HEK293 (cell line): ENCODE data around the gene CCBE1.

Experiments
- CTCF ChIA-PET: fragments of 350-600 bp; formaldehyde crosslinking; extraction: SDS; loops from one replicate; lab custom pipeline; 2021; ENCODE audit warnings: antibody characterized with exemption; lab: Yijun Ruan, JAX
- POLR2A ChIA-PET: fragments of 300-600 bp; formaldehyde crosslinking; extraction: SDS; loops from one replicate; lab custom pipeline; 2020; ENCODE audit warnings: antibody characterized with exemption, inconsistent platforms; lab: Yijun Ruan, JAX
- H3K27ac ChIP-seq: fragments of 200-500 bp; sonication (Bioruptor generic); 2 replicates; pipeline ENCODE4 v1.5.1; 2014; ENCODE audit warnings: low read depth, low read length, control low read depth, inconsistent platforms; ENCODE audit errors: extremely low read depth
- H3K36me3 ChIP-seq, 2 experiments: fragments of 200-500 bp in 1 of 2; sonication (Bioruptor generic) in 1 of 2; 1 replicate in 1 of 2; 2 replicates in 1 of 2; pipeline ENCODE4 v1.5.1; 2014 to 2017; ENCODE audit warnings: inconsistent platforms in 2 of 2, low read length in 2 of 2; ENCODE audit not compliant: control insufficient read depth in 2 of 2, insufficient read depth in 1 of 2
- H3K4me1 ChIP-seq: fragments of 200-500 bp; sonication (Bioruptor generic); 2 replicates; pipeline ENCODE4 v1.5.1; 2014; ENCODE audit warnings: mild to moderate bottlenecking, low read length, inconsistent platforms; ENCODE audit not compliant: control insufficient read depth, insufficient read depth
- H3K4me3 ChIP-seq: 2 replicates; pipeline ENCODE4 v1.5.1; 2011; ENCODE audit warnings: low read depth, mild to moderate bottlenecking, control low read depth, low read length, moderate library complexity
- H3K9me3 ChIP-seq: fragments of 200-500 bp; sonication (Bioruptor generic); 2 replicates; pipeline ENCODE4 v1.5.1; 2014; ENCODE audit warnings: low read depth, low read length, inconsistent platforms; ENCODE audit not compliant: control insufficient read depth, insufficient read depth
- BCL11A ChIP-seq: fragments of 450-650 bp; formaldehyde crosslinking; IDR thresholded peaks from 2 replicates; pipeline ENCODE4 v1.5.1; 2016; ENCODE audit warnings: low read depth, missing biosample characterization, missing genetic modification characterization
- HOXC10 ChIP-seq: sonication (generic); formaldehyde crosslinking; IDR thresholded peaks from 2 replicates; pipeline ENCODE4 v1.8.1; 2023; ENCODE audit warnings: mild to moderate bottlenecking, missing genetic modification reagents
- KLF9 ChIP-seq: fragments of 450-650 bp; formaldehyde crosslinking; IDR thresholded peaks from 2 replicates; pipeline ENCODE4 v1.5.1; 2016; ENCODE audit warnings: missing biosample characterization, missing genetic modification characterization, low read depth
- PBX3 ChIP-seq: sonication (generic); formaldehyde crosslinking; IDR thresholded peaks from 2 replicates; pipeline ENCODE4 v1.8.1; 2022; ENCODE audit warnings: mild to moderate bottlenecking, moderate library complexity, missing genetic modification reagents
- PRDM10 ChIP-seq: fragments of 450-650 bp; formaldehyde crosslinking; IDR thresholded peaks from 2 replicates; pipeline ENCODE4 v1.5.1; 2016; ENCODE audit warnings: missing biosample characterization, missing genetic modification characterization
- REST ChIP-seq: fragments of 450-650 bp; formaldehyde crosslinking; IDR thresholded peaks from 2 replicates; pipeline ENCODE4 v1.5.1; 2016; ENCODE audit warnings: missing biosample characterization, missing genetic modification characterization
- ZFHX2 ChIP-seq: fragments of 450-650 bp; formaldehyde crosslinking; conservative IDR thresholded peaks from 2 replicates; pipeline ENCODE4 v1.5.1; 2016; ENCODE audit warnings: missing biosample characterization, missing genetic modification characterization
- ZNF114 ChIP-seq: fragments of 450-650 bp; formaldehyde crosslinking; IDR thresholded peaks from 2 replicates; pipeline ENCODE4 v1.5.0; 2017; ENCODE audit warnings: missing biosample characterization, missing genetic modification characterization
- ZNF169 ChIP-seq: fragments of 450-650 bp; formaldehyde crosslinking; IDR thresholded peaks from 2 replicates; pipeline ENCODE4 v1.5.1; 2016; ENCODE audit warnings: missing biosample characterization, missing genetic modification characterization
- ZNF175 ChIP-seq: fragments of 450-650 bp; formaldehyde crosslinking; IDR thresholded peaks from 2 replicates; pipeline ENCODE4 v1.5.1; 2016; ENCODE audit warnings: missing biosample characterization, missing genetic modification characterization
- ZNF19 ChIP-seq: fragments of 450-650 bp; formaldehyde crosslinking; IDR thresholded peaks from 2 replicates; pipeline ENCODE4; 2016; ENCODE audit warnings: missing biosample characterization, missing genetic modification characterization, low read depth
- ZNF2 ChIP-seq: fragments of 450-650 bp; formaldehyde crosslinking; IDR thresholded peaks from 2 replicates; pipeline ENCODE4 v1.5.1; 2016; ENCODE audit warnings: missing biosample characterization, missing genetic modification characterization
- ZNF362 ChIP-seq: fragments of 450-650 bp; formaldehyde crosslinking; IDR thresholded peaks from 2 replicates; pipeline ENCODE4 v1.5.1; 2016; ENCODE audit warnings: missing biosample characterization, missing genetic modification characterization
- ZNF501 ChIP-seq: fragments of 450-650 bp; formaldehyde crosslinking; IDR thresholded peaks from 2 replicates; pipeline ENCODE4 v1.5.1; 2016; ENCODE audit warnings: missing biosample characterization, missing genetic modification characterization
- ZNF510 ChIP-seq: fragments of 450-650 bp; formaldehyde crosslinking; IDR thresholded peaks from 2 replicates; pipeline ENCODE4 v1.5.1; 2018; ENCODE audit warnings: mild to moderate bottlenecking, missing genetic modification characterization, missing biosample characterization; ENCODE audit not compliant: insufficient replicate concordance
- ZNF549 ChIP-seq: fragments of 450-650 bp; IDR thresholded peaks from 2 replicates; pipeline ENCODE4 v1.5.1; 2018; ENCODE audit warnings: missing biosample characterization, missing genetic modification characterization, mild to moderate bottlenecking, inconsistent platforms, moderate library complexity
- ZNF660 ChIP-seq: fragments of 450-650 bp; IDR thresholded peaks from 2 replicates; pipeline ENCODE4 v1.5.1; 2018; ENCODE audit warnings: missing biosample characterization, mild to moderate bottlenecking, missing genetic modification characterization
- ZNF677 ChIP-seq: fragments of 450-650 bp; IDR thresholded peaks from 2 replicates; pipeline ENCODE4 v1.5.0; 2018; ENCODE audit warnings: missing biosample characterization, mild to moderate bottlenecking, missing genetic modification characterization, moderate library complexity
- ZNF701 ChIP-seq: fragments of 450-650 bp; formaldehyde crosslinking; IDR thresholded peaks from 2 replicates; pipeline ENCODE4 v1.5.1; 2016; ENCODE audit warnings: missing biosample characterization, missing genetic modification characterization
- ZNF704 ChIP-seq: fragments of 450-650 bp; formaldehyde crosslinking; IDR thresholded peaks from 2 replicates; pipeline ENCODE4 v1.5.1; 2016; ENCODE audit warnings: missing biosample characterization, missing genetic modification characterization
- ZNF747 ChIP-seq: fragments of 450-650 bp; formaldehyde crosslinking; IDR thresholded peaks from 2 replicates; pipeline ENCODE4 v1.5.1; 2016; ENCODE audit warnings: missing biosample characterization, missing genetic modification characterization
- ZNF792 ChIP-seq: fragments of 450-650 bp; formaldehyde crosslinking; IDR thresholded peaks from 2 replicates; pipeline ENCODE4 v1.5.1; 2016; ENCODE audit warnings: missing biosample characterization, missing genetic modification characterization

Gene CCBE1

GRCh38 chr18:59728816-59729215 is 31.6 kb upstream of the CCBE1 start:
- Histone ChIP-seq H3K4me3 (no peak overlapping the region), H3K36me3 (no peaks in the 10 kb centered on the region), H3K4me1 (no peaks in the 10 kb centered on the region), H3K27ac (no peak overlapping the region), H3K9me3 (no peaks in the 10 kb centered on the region)
- CTCF ChIA-PET = interaction anchor here (0.9 to 1.2 kb wide), 2 partner anchors 31 to 32 kb away, joined by 3 to 4 read pairs; partner anchors contain the start of gene CCBE1
- POLR2A ChIA-PET = no interaction called here
- TF ChIP-seq ZNF169 (tag by site-specific recombination) (no peak), ZNF510 (tag by site-specific recombination) (no peak), ZNF175 (tag by site-specific recombination) (no peak), ZNF747 (tag by site-specific recombination) (no peak)
- TF ChIP-seq, all 188 proteins: peak for 0

- no peak overlapping the region for H3K27ac ChIP-seq
- no peaks in the 10 kb centered on the region for H3K4me1 ChIP-seq
- no peak for TF ChIP-seq ZNF792
- TF ChIP-seq ZNF549 (tag by site-specific recombination) = no peak
- TF ChIP-seq ZNF704 (tag by site-specific recombination) = no peak
- no peak for TF ChIP-seq PRDM10 (tag by site-specific recombination)
- TF ChIP-seq ZNF19 = no peak
- TF ChIP-seq ZNF501 (tag by site-specific recombination) = no peak
- TF ChIP-seq ZNF362 (tag by site-specific recombination) = no peak
- no peak for TF ChIP-seq KLF9 (tag by site-specific recombination)
- TF ChIP-seq ZFHX2 (tag by site-specific recombination) = no peak
- TF ChIP-seq ZNF677 (tag by site-specific recombination) = no peak
- TF ChIP-seq REST = no peak
- TF ChIP-seq ZNF114 (tag by site-specific recombination) = no peak
- TF ChIP-seq ZNF660 (tag by site-specific recombination) = no peak
- TF ChIP-seq BCL11A (tag by site-specific recombination) = no peak
- TF ChIP-seq ZNF2 (tag by site-specific recombination) = no peak
- TF ChIP-seq ZNF701 (tag by site-specific recombination) = no peak
- TF ChIP-seq PBX3 = no peak
- TF ChIP-seq HOXC10 (CRISPR knock-in tag) = no peak
- TF ChIP-seq, all 188 proteins: peak for 0
- no peaks in the 10 kb centered on the region for H3K9me3 ChIP-seq
- ChIA-PET POLR2A (no interaction called here), CTCF (interaction anchor here (0.9 to 1.6 kb wide), 2 partner anchors 60 to 98 kb away, joined by 3 to 4 read pairs; no protein-coding TSS in a partner anchor)
- no peak overlapping the region for H3K4me3 ChIP-seq
- no peaks in the 10 kb centered on the region for H3K36me3 ChIP-seq
Measured at GRCh38 chr18:59725142-59725541, 27.9 kb upstream of the CCBE1 start.
